ENCODE data around the gene ARHGAP6. TPM values are rescaled to one million over a fixed set of nuclear protein-coding genes. Genes with fewer than 3 reads are reported as not detected.

ARHGAP6 gene
- total RNA-seq, 1 experiment from 2014 or later = not detected

DNA sequence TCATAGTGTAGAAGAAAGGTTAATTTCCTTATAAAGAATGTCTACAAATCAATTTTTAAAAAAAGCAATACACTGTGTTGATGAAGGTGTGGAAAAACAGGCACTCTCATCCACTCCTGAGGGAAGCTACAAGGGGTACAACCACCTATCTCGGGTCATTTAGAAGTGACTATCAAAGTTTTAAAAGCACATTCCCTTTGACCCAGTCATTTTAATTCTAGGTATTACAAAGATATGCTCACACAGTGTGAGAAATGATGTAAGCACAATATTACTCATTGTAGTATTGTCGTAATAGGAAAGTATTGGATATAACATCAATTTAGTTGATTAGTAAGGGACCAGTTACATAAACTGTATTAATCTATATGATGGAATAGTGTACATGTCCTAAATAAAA, 562.0 kb downstream of the ARHGAP6 start:
- no peak overlapping the region for H3K27ac Mint-ChIP-seq (ENCODE audit: low read depth, unreplicated experiment)
- BruUV-seq (replicated peaks) = no TSS peak

DNA sequence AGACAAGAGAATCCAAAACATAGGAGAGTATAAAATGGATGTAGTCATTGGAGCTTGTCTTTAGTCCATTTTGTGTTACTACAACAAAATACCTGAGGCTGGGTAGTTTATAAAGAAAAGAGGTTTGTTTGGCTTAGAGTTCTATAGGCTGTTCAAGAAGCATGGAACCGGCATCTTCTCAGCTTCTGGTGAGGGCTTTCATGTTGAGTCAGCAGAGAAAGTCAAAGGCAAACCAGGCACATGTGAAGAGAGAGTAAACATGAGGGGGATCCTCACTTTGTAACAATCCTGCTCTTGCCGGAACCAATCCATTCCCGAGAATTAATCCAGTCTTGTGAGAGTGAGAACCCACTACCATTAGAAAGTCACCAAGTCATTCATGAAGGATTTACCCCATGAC, 562.7 kb downstream of the ARHGAP6 start:
- Mint-ChIP-seq H3K4me3 (ENCODE audit: unreplicated experiment) (no peak overlapping the region), H3K27me3 (ENCODE audit: insufficient read depth, unreplicated experiment) (no peaks in the 10 kb centered on the region), H3K27ac (ENCODE audit: low read depth, unreplicated experiment) (no peak overlapping the region), H3K9me3 (ENCODE audit: unreplicated experiment) (no peaks in the 10 kb centered on the region), H3K4me1 (ENCODE audit: insufficient read depth, unreplicated experiment) (no peaks in the 10 kb centered on the region), H3K36me3 (ENCODE audit: insufficient read depth, unreplicated experiment) (no peaks in the 10 kb centered on the region)
- no peak for DNase-seq (ENCODE audit: unreplicated experiment)
- BruUV-seq (replicated peaks) = no TSS peak
- intact Hi-C loops (cut with micrococcal nuclease) = no loop called here
- ChIA-PET CTCF (interaction anchor here (0.5 to 1.1 kb wide), 6 partner anchors 168 to 1203 kb away, joined by 3 to 4 read pairs (median 3); no protein-coding TSS in a partner anchor), POLR2A (no interaction called here)
- TF ChIP-seq, protein P1, sequence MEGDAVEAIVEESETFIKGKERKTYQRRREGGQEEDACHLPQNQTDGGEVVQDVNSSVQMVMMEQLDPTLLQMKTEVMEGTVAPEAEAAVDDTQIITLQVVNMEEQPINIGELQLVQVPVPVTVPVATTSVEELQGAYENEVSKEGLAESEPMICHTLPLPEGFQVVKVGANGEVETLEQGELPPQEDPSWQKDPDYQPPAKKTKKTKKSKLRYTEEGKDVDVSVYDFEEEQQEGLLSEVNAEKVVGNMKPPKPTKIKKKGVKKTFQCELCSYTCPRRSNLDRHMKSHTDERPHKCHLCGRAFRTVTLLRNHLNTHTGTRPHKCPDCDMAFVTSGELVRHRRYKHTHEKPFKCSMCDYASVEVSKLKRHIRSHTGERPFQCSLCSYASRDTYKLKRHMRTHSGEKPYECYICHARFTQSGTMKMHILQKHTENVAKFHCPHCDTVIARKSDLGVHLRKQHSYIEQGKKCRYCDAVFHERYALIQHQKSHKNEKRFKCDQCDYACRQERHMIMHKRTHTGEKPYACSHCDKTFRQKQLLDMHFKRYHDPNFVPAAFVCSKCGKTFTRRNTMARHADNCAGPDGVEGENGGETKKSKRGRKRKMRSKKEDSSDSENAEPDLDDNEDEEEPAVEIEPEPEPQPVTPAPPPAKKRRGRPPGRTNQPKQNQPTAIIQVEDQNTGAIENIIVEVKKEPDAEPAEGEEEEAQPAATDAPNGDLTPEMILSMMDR (IDR thresholded peaks at IDR 0.05; ENCODE audit: unreplicated experiment) = no peak

More for the DNA sequence above, 562.0 kb downstream of the ARHGAP6 start:
- no peaks in the 10 kb centered on the region for H3K27me3 Mint-ChIP-seq (ENCODE audit: insufficient read depth, unreplicated experiment)
- no peak overlapping the region for H3K4me3 Mint-ChIP-seq (ENCODE audit: unreplicated experiment)
- H3K36me3 Mint-ChIP-seq (ENCODE audit: insufficient read depth, unreplicated experiment) = no peaks in the 10 kb centered on the region
- ChIA-PET CTCF (interaction anchor here (0.6 to 1.1 kb wide), 6 partner anchors 73 to 1204 kb away, joined by 3 to 4 read pairs (median 3); no protein-coding TSS in a partner anchor), POLR2A (interaction anchor here (0.6 kb wide), 1 partner anchor 29 kb away, joined by 3 read pairs; no protein-coding TSS in a partner anchor)
- DNase-seq (ENCODE audit: unreplicated experiment) = no peak
- TF ChIP-seq, protein P1 (IDR thresholded peaks at IDR 0.05; ENCODE audit: unreplicated experiment) = no peak
- intact Hi-C loops (cut with micrococcal nuclease) = no loop called here
- H3K9me3 Mint-ChIP-seq (ENCODE audit: unreplicated experiment) = no peaks in the 10 kb centered on the region
- H3K4me1 Mint-ChIP-seq (ENCODE audit: insufficient read depth, unreplicated experiment) = no peaks in the 10 kb centered on the region

DNA sequence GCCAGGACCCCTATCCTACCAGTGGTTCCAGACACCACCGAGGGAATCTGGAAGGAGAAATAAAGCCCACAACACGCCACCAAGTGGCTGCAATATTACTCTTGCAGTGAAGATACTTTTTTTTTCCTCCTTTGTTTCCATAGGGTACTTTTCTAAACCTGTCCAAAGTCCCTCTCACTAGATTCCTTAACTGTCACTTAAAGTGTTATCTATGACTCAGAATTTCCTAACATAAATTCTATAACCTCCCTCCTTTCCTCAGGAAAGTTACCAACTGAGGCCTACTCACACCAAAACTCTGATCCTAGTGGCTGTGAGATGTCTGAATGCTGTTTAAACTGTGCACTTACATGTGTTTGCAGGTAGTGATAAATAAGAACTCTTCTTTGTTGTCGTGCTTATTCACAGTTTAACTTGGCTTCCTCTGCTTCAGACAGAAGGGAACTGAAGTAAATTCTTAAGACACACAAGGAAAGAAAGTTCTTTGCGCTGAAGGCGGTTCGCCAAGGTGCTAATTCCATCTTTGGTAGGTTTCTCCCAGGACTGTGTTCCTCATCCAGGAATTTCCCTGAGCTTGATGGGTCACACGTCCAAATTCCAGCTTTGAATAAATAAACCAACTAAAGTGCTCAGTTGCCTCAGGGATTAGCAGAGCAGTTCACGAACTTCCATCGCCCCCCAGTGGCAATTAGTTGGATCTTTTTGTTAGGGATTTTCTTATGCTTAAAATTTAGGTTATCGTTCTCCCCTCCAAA, 565.3 kb downstream of the ARHGAP6 start:
- POLR2A ChIA-PET = interaction anchor here (0.9 to 1.6 kb wide), 3 partner anchors 40 to 481 kb away, joined by 3 to 4 read pairs (median 4); no protein-coding TSS in a partner anchor
- Mint-ChIP-seq H3K4me3 (ENCODE audit: unreplicated experiment) (no peak overlapping the region), H3K9me3 (ENCODE audit: unreplicated experiment) (no peaks in the 10 kb centered on the region), H3K4me1 (ENCODE audit: insufficient read depth, unreplicated experiment) (no peaks in the 10 kb centered on the region), H3K36me3 (ENCODE audit: insufficient read depth, unreplicated experiment) (no peaks in the 10 kb centered on the region), H3K27ac (ENCODE audit: low read depth, unreplicated experiment) (peak overlapping the region; percentile 44), H3K27me3 (ENCODE audit: insufficient read depth, unreplicated experiment) (no peaks in the 10 kb centered on the region)
- TF ChIP-seq, protein P1 (IDR thresholded peaks at IDR 0.05; ENCODE audit: unreplicated experiment) = peak; percentile 51
- CTCF ChIA-PET = interaction anchor here (0.5 to 2.1 kb wide), 15 partner anchors 10 to 1229 kb away, joined by 3 to 30 read pairs (median 3); partner anchors contain the start of gene HCCS
- intact Hi-C loops (cut with micrococcal nuclease) = loop anchor here (1.0 to 2.0 kb wide), 3 partner anchors 378 to 910 kb away; no protein-coding TSS in a partner anchor
- DNase-seq (ENCODE audit: unreplicated experiment) = peak; percentile 72
- no TSS peak for BruUV-seq (replicated peaks)

DNA sequence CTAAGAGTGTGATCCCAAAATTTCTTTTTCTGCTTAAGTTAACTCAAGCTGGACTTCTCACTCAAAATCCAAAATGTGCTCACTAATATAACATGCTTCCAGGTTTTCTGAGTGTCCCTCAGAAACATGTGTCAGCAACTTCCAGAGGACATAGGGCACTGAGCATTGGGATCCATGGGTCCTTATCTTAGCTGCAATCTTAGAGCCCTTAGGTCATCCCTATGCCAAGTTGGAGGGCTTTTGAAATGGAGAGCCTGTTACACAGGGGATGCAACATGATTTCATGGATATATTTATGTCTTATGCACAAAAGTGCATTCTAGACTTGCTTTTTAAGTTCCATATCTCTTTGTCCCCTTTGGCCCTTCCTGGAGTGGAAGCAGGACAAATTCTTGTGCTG, 566.3 kb downstream of the ARHGAP6 start:
- Mint-ChIP-seq H3K4me3 (ENCODE audit: unreplicated experiment) (no peak overlapping the region), H3K9me3 (ENCODE audit: unreplicated experiment) (no peaks in the 10 kb centered on the region), H3K27me3 (ENCODE audit: insufficient read depth, unreplicated experiment) (no peaks in the 10 kb centered on the region), H3K27ac (ENCODE audit: low read depth, unreplicated experiment) (no peak overlapping the region), H3K36me3 (ENCODE audit: insufficient read depth, unreplicated experiment) (no peaks in the 10 kb centered on the region), H3K4me1 (ENCODE audit: insufficient read depth, unreplicated experiment) (no peaks in the 10 kb centered on the region)
- ChIA-PET POLR2A (interaction anchor here (0.7 kb wide), 1 partner anchor 909 kb away, joined by 3 read pairs; no protein-coding TSS in a partner anchor), CTCF (interaction anchor here (0.6 to 1.3 kb wide), 4 partner anchors 377 to 842 kb away, joined by 3 to 5 read pairs (median 4); no protein-coding TSS in a partner anchor)
- BruUV-seq (replicated peaks) = no TSS peak
- intact Hi-C loops (cut with micrococcal nuclease) = no loop called here
- no peak for DNase-seq (ENCODE audit: unreplicated experiment)
- TF ChIP-seq, protein P1 (IDR thresholded peaks at IDR 0.05; ENCODE audit: unreplicated experiment) = no peak

Data from MCF 10A (cell line).